GM19193 (cell line): ENCODE measurements around the gene SLC38A2.

ENCODE experiments used
- POLR2A ChIP-seq: IDR thresholded peaks from 4 replicates; pipeline ENCODE4 v1.6.1; 2011; ENCODE audit not compliant: insufficient read depth, insufficient read length; ENCODE audit errors: extremely low read depth

The SLC38A2 gene

DNA sequence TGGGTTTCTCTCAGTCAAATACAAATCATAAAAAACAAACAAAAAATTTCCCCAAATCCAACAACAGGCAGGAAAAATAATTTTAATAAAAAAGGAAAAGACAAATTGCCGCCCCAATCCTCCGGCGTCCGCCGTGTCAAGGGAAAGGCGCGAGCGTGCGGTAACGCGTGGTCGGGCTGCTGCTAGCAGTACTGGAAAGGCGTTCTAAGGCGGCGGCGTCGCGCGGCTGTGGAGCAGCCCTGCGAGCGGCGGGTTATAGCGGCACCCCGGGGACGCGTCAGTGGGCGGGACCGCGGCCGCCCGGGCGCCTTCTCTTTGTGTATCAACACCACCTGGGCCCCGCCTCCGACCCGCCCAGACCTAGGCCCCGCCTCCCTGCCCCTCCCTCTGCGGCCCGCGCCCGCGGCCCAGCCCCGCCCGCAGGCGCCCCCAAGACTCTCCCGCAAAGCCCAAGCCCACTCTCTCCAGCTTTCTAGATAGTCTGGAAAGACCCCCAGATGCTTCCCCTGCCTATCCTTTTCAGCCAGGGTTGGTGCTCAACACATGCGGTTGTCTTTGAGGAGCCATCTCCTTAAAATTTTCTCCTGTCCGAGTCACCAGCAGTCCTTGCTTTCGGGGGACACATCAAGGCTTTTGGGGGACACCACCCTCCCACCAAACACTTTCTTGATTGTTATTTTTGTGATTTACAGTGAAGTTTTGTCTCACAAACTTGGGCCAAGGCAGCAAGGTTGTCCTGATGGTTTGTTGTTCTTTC, at the start of gene SLC38A2:
Gene SLC38A2, minus strand, starts transcription at position 230 of the 757 bp plus-strand sequence. CDS start 1,480 bp downstream, outside the sequence.
- peak; percentile 100 for TF ChIP-seq POLR2A

GRCh38 chr12:46419675-46420074, 47.1 kb upstream of the SLC38A2 start:
- no peak for TF ChIP-seq POLR2A

- no peak for TF ChIP-seq POLR2A
Measured at GRCh38 chr12:46415552-46415951, 43.0 kb upstream of the SLC38A2 start.

DNA sequence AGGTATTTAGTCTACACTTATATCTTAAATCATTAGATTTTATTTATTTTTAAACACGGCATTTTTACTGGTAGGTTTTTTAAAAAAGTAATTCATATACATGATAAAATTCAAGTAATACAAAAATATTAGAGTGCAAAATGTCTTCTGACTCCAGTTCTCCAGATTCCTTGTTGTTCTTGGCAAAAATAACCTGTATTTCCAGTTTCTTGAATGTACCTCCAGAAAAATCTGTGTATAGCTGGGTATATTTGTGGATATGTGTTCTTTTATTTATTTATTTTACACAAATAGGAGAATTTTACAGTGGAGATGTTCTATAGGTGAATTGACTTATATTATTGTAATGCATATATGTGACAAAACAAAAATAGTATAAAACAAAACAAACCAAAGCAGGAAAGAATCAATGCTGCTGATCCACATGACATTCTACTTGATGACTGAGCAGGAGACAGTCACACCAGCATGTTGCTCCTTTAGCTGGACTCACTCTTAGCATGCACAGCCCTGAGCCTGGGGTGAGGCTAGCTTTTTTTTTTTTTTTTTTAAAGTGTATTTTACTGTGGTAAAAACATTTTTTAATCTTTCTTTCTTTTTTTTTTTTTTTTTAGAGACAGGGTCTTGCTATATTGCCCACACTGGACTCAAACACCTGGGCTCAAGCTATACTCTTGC, 42.2 kb upstream of the SLC38A2 start:
- TF ChIP-seq POLR2A, result no peak

- no peak for TF ChIP-seq POLR2A
Measured at GRCh38 chr12:46413368-46413767, 40.8 kb upstream of the SLC38A2 start.

DNA sequence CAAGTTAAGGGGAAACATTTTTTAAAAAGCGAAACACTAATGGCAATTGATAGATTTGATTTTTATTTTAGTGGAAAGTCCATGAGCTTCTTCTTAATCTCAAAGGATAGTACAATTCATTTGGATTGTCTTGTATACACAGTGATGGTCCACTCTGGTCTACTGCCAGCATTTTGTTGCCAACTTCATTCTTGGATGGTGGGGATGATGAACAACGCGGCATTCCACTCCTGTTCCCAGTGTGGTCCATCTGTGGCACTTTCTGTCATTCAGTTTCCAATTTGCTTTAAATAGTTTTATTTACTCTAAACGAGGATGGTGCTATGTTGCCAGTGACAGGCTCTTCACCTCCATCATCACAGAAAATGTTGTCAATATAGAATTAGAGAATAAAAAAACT, 40.3 kb upstream of the SLC38A2 start:
- TF ChIP-seq POLR2A, result no peak

- TF ChIP-seq POLR2A, result no peak
Measured at GRCh38 chr12:46410495-46410894, 37.9 kb upstream of the SLC38A2 start.

DNA sequence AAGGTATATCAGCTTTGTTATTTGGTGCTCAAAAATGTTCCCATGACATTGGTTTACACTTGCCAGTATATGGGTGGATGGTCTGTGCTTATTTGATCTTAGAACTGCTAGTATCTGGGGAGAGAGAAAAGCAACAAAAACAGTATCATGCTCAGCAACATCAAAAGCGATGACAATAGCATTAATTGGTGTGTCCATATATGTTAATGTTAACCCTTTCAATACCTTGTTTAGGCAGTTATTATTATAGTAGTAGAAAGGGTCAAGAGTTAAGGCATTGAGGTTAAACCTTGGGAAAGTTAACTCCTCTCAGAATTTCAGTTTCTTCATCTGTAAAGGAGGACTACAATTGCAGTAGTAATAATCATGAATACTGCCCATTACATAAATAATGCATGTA, 37.4 kb upstream of the SLC38A2 start:
- no peak for TF ChIP-seq POLR2A

- no peak for TF ChIP-seq POLR2A
Measured at GRCh38 chr12:46409342-46409741, 36.8 kb upstream of the SLC38A2 start.

DNA sequence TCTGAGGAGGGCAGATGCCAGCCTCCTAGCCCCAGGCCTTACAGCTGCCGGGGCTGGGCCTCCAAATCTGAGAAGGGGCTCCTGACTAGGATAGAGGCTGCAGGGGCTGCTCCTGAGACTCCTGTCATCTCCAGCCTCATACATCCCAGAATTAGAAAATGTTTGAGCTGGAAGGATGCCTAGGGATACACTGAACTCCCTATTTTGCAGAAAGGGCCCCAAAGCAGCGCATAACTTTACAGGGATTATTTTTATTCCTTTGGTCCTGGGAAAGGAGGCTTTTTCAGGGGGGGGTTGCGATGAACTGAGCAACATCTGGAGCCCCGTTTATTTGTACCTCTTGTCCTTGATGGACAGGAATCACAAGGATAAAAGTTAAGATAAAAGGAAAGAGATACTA, 35.9 kb upstream of the SLC38A2 start:
- TF ChIP-seq POLR2A, result no peak

- no peak for TF ChIP-seq POLR2A
Measured at GRCh38 chr12:46407361-46407760, 34.8 kb upstream of the SLC38A2 start.

- TF ChIP-seq POLR2A, result no peak
Measured at GRCh38 chr12:46406352-46407027, 33.9 kb upstream of the SLC38A2 start.

- no peak for TF ChIP-seq POLR2A
Measured at GRCh38 chr12:46404733-46405132, 32.2 kb upstream of the SLC38A2 start.

GRCh38 chr12:46404225-46404631, 31.7 kb upstream of the SLC38A2 start:
- TF ChIP-seq POLR2A, result no peak

DNA sequence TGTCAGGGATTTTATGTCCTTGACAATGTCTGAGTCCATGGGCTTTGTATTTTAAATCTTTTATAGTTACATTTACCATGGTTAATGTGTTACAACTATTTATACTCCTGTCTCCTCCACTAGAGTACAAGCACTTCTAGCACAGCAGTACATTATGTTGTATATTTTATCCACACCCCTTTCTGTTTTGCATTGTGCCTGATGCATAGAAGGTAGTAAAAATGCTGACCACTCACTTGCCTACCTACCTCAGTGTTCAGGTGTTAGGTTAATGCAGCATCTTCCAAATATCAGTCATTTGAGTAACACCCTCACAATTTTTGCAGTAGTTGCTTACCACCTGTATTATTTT, 31.1 kb upstream of the SLC38A2 start:
- TF ChIP-seq POLR2A, result no peak

- no peak for TF ChIP-seq POLR2A
Measured at GRCh38 chr12:46402941-46403718, 30.6 kb upstream of the SLC38A2 start.

DNA sequence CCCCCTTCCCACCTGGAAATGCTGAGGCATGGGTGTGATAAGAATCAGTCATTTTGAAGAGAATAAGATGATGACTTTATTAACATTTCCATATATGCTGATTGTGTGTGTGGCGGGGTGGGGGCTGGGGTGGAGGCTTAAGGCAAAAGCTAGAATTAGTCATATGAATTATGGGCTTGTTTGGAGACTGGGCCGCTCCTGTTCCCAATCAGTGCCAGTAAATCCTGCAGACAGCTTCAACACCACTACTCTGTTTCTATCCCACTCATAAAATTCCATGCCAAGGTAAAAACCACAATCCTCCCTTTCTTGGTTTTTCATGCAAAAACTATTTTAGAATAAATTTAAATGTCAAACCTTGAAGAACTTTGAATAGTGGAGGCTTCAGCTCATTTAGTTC, 29.9 kb upstream of the SLC38A2 start:
- TF ChIP-seq POLR2A, result no peak
